A673 (cell line): ENCODE measurements around the gene NKIRAS2. TPM values are rescaled to one million over a fixed set of nuclear protein-coding genes. Genes with fewer than 3 reads are reported as not detected.

Source experiments
- BruUV-seq: library from RNA; stranded (reverse); fragments of 400-500 nt; replicated peaks from 2 replicates; lab custom pipeline; 2021; lab: Mats Ljungman, UMichigan
- CTCF ChIA-PET: fragments of 300-600 bp; sonication (Branson Sonifier 250); formaldehyde crosslinking; loops from one replicate; lab custom pipeline; 2022; ENCODE audit warnings: antibody characterized with exemption; lab: Charles Lee
- POLR2A ChIA-PET: fragments of 300-600 bp; sonication (Branson Sonifier 250); formaldehyde crosslinking; loops from one replicate; lab custom pipeline; 2022; ENCODE audit warnings: antibody characterized with exemption; ENCODE audit not compliant: low non-redundant PET; lab: Charles Lee
- DNase-seq: peaks from one replicate; pipeline ENCODE4 v3.0.0-alpha.2; 2015; ENCODE audit warnings: low spot score
- H3K27ac ChIP-seq: fragments of 200-600 bp; sonication (generic); 2 replicates; pipeline ENCODE4 v1.5.1; 2016; ENCODE audit warnings: mixed run types, low read depth, mild to moderate bottlenecking, mixed read lengths, antibody characterized with exemption, low read length; ENCODE audit not compliant: poor library complexity, severe bottlenecking
- H3K27me3 ChIP-seq: fragments of 200-600 bp; sonication (generic); replicated peaks from 2 replicates; pipeline ENCODE4 v1.6.1; 2017; ENCODE audit warnings: mixed run types, low read depth, mild to moderate bottlenecking, mixed read lengths, antibody characterized with exemption, low read length; ENCODE audit not compliant: insufficient read depth, poor library complexity
- H3K36me3 ChIP-seq: fragments of 200-600 bp; sonication (generic); 2 replicates; pipeline ENCODE4 v1.6.1; 2016; ENCODE audit warnings: mixed run types, mild to moderate bottlenecking, mixed read lengths, antibody characterized with exemption, low read length; ENCODE audit not compliant: insufficient read depth, poor library complexity, severe bottlenecking
- H3K4me1 ChIP-seq: fragments of 200-600 bp; sonication (generic); 2 replicates; pipeline ENCODE4 v1.6.1; 2017; ENCODE audit warnings: mixed run types, mild to moderate bottlenecking, mixed read lengths, antibody characterized with exemption, low read length; ENCODE audit not compliant: insufficient read depth, poor library complexity, severe bottlenecking
- H3K4me3 ChIP-seq: fragments of 200-600 bp; sonication (generic); 2 replicates; pipeline ENCODE4 v1.5.1; 2016; ENCODE audit warnings: low read depth, mixed run types, mild to moderate bottlenecking, mixed read lengths, low read length; ENCODE audit not compliant: poor library complexity, severe bottlenecking
- H3K9me3 ChIP-seq: fragments of 200-600 bp; sonication (generic); 2 replicates; pipeline ENCODE4 v1.6.1; 2016; ENCODE audit warnings: mixed run types, low read depth, mild to moderate bottlenecking, mixed read lengths, antibody characterized with exemption, low read length; ENCODE audit not compliant: poor library complexity, severe bottlenecking
- EZH2 ChIP-seq: fragments of 200-600 bp; sonication (generic); IDR thresholded peaks from 2 replicates; pipeline ENCODE4 v1.6.1; 2017; ENCODE audit warnings: borderline replicate concordance, low read depth, mild to moderate bottlenecking, mixed read lengths, antibody characterized with exemption, low read length; ENCODE audit not compliant: poor library complexity, severe bottlenecking
- intact Hi-C: fragments of 100-400 bp; cut with micrococcal nuclease; formaldehyde crosslinking; loops from one replicate; pipeline ENCODE4 v1.10.0; 2022; ENCODE audit not compliant: unreplicated experiment
- total RNA-seq: library from RNA; stranded (reverse); gene quantifications from 2 replicates; pipeline ENCODE4 v1.2.3, GENCODE V29; 2021
- TF ChIP-seq, protein P1 (sequence below): fragments of 300-800, 200-600 bp; sonication (generic); conservative IDR thresholded peaks from 2 replicates; pipeline ENCODE4 v1.5.1; 2017; ENCODE audit warnings: low read depth, mild to moderate bottlenecking, antibody characterized with exemption, low read length, moderate library complexity, mixed read lengths

The NKIRAS2 gene
- total RNA-seq, 1 experiment from 2014 or later, result 28.7 TPM

DNA sequence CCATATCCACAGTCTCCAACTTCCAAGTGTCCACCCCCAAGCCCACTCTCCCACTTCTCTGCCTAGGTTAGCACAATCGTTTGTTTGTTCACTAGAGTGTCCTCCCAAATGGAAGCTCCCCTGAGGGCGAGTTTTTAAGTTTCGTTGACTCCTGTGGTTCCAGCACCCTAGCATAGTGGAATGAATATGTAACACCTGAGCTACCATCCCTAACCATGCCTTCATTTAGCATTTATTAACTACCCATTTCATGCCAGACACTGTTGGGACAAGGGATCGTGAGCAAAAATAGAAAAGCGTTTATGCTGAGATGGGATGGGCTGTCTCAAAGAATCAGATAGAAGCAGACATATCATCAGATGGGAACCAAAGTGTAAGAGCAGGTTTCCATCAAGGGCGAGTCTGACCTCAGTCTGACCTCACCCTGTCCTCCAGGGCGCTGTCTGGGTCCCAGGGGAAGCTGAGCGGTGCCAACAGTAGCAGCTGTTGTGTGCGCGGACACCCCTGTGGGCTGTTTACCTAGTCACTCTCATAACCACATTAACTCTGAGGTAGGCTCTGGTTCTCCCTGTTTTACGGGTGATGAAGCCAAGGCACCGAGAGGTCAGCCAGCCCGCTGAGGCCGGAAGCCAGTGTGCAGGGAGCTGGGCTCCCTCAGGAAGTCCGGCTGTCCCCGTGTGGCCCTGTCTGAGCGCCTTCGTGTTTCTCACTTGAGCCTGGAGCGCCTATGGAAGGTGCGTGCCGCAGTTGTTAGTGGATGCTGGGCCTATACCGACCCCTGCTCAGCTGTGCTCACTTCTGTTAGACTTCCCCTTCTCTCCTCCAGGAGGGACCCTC is 47.1 kb upstream of the NKIRAS2 start:
- POLR2A ChIA-PET, result interaction anchor here (0.5 kb wide), 1 partner anchor 393 kb away, joined by 6 read pairs; no protein-coding TSS in a partner anchor
- Histone ChIP-seq H3K36me3 (peaks cover 24% of the 10 kb centered on the region), H3K4me1 (no peaks in the 10 kb centered on the region), H3K27me3 (no peaks in the 10 kb centered on the region), H3K4me3 (no peak overlapping the region), H3K27ac (no peak overlapping the region), H3K9me3 (no peaks in the 10 kb centered on the region)
- no TSS peak for BruUV-seq
- CTCF ChIA-PET, result no interaction called here
- TF ChIP-seq, protein P1, sequence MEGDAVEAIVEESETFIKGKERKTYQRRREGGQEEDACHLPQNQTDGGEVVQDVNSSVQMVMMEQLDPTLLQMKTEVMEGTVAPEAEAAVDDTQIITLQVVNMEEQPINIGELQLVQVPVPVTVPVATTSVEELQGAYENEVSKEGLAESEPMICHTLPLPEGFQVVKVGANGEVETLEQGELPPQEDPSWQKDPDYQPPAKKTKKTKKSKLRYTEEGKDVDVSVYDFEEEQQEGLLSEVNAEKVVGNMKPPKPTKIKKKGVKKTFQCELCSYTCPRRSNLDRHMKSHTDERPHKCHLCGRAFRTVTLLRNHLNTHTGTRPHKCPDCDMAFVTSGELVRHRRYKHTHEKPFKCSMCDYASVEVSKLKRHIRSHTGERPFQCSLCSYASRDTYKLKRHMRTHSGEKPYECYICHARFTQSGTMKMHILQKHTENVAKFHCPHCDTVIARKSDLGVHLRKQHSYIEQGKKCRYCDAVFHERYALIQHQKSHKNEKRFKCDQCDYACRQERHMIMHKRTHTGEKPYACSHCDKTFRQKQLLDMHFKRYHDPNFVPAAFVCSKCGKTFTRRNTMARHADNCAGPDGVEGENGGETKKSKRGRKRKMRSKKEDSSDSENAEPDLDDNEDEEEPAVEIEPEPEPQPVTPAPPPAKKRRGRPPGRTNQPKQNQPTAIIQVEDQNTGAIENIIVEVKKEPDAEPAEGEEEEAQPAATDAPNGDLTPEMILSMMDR, result no peak
- no peak for TF ChIP-seq EZH2
- no peak for DNase-seq
- intact Hi-C loops, result no loop called here

DNA sequence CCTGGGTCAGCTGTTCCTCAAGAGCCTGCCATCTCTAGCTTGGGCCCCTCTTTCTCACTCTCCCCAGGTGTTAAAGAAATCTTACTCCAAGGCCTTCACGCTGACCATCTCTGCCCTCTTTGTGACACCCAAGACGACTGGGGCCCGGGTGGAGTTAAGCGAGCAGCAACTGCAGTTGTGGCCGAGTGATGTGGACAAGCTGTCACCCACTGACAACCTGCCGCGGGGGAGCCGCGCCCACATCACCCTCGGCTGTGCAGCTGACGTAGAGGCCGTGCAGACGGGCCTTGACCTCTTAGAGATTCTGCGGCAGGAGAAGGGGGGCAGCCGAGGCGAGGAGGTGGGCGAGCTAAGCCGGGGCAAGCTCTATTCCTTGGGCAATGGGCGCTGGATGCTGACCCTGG is 46.5 kb upstream of the NKIRAS2 start:
- CTCF ChIA-PET, result no interaction called here
- intact Hi-C loops, result no loop called here
- no peaks in the 10 kb centered on the region for H3K9me3 ChIP-seq
- no peak overlapping the region for H3K4me3 ChIP-seq
- H3K36me3 ChIP-seq, result peaks cover 24% of the 10 kb centered on the region
- no TSS peak for BruUV-seq
- H3K27ac ChIP-seq, result no peak overlapping the region
- no peaks in the 10 kb centered on the region for H3K4me1 ChIP-seq
- TF ChIP-seq EZH2, result no peak
- TF ChIP-seq, protein P1, result no peak
- no peaks in the 10 kb centered on the region for H3K27me3 ChIP-seq
- DNase-seq, result no peak
- POLR2A ChIA-PET, result no interaction called here

DNA sequence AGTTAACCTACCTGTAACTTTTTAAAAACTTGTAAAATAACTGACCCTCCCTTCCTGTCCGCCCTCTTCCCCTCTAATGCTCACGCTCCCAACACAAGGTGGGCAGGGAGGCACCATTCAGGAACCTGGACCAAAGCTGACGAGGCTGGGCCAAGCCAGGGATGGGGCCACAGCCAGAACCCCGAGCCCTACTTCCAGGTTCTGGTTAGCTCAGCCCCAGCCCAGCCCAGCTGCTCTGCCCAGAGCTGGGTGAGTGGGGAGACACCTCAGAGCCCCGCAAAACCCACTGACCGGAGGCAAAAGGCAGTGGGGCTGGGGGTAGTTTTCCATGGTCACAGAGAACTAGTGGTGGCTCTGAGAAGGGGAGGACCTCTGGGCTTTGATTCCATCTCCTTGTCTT is 45.9 kb upstream of the NKIRAS2 start:
- TSS peak; percentile 25 for BruUV-seq
- ChIA-PET POLR2A (no interaction called here), CTCF (no interaction called here)
- intact Hi-C loops, result no loop called here
- DNase-seq, result no peak
- Histone ChIP-seq H3K4me3 (no peak overlapping the region), H3K9me3 (no peaks in the 10 kb centered on the region), H3K4me1 (no peaks in the 10 kb centered on the region), H3K36me3 (peaks cover 22% of the 10 kb centered on the region), H3K27me3 (no peaks in the 10 kb centered on the region), H3K27ac (no peak overlapping the region)
- TF ChIP-seq, protein P1, result no peak
- no peak for TF ChIP-seq EZH2
